SU-DHL-6 (cell line): ENCODE measurements around the gene TMEM97.

Source experiments
- EZH2phosphoT487 ChIP-seq: fragments of 200-600 bp; sonication (generic), shearing (Covaris generic); conservative IDR thresholded peaks from 2 replicates; pipeline ENCODE4 v1.6.1; 2018; ENCODE audit warnings: mild to moderate bottlenecking, antibody characterized with exemption, low read length, moderate library complexity, mixed read lengths
- TF ChIP-seq, protein P1 (sequence below): fragments of 200-600 bp; sonication (generic); IDR thresholded peaks from one replicate; pipeline ENCODE4 v1.5.1; 2017; ENCODE audit warnings: antibody characterized with exemption, mild to moderate bottlenecking, low read length, moderate library complexity; ENCODE audit not compliant: insufficient read depth, poor library complexity, severe bottlenecking

DNA sequence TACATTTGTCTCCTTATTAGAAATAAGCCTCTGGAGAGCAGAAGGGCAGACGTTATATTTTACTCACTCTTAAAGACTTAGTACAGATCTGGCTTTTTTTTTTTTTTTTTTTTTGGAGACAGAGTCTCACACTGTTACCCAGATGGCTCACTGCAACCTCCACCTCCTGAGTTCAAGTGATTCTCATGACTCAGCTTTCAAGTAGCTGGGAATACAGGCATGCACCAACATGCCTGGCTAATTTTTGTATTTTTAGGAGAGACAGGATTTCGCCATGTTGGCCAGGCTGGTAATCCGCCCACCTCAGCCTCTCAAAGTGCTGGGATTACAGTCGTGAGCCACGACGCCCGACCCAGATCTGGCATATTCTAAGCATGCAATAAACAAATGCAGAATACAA, 36.4 kb upstream of the TMEM97 start:
- TF ChIP-seq, protein P1, sequence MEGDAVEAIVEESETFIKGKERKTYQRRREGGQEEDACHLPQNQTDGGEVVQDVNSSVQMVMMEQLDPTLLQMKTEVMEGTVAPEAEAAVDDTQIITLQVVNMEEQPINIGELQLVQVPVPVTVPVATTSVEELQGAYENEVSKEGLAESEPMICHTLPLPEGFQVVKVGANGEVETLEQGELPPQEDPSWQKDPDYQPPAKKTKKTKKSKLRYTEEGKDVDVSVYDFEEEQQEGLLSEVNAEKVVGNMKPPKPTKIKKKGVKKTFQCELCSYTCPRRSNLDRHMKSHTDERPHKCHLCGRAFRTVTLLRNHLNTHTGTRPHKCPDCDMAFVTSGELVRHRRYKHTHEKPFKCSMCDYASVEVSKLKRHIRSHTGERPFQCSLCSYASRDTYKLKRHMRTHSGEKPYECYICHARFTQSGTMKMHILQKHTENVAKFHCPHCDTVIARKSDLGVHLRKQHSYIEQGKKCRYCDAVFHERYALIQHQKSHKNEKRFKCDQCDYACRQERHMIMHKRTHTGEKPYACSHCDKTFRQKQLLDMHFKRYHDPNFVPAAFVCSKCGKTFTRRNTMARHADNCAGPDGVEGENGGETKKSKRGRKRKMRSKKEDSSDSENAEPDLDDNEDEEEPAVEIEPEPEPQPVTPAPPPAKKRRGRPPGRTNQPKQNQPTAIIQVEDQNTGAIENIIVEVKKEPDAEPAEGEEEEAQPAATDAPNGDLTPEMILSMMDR, result no peak
- TF ChIP-seq EZH2phosphoT487, result no peak
